Muscle of leg (tissue), 11 donors: ENCODE results near the gene TCERG1L. TPM values are rescaled to one million over a fixed set of nuclear protein-coding genes. Genes with fewer than 3 reads are reported as not detected.

Source experiments
- DNase-seq: peaks from one replicate; pipeline ENCODE4 v3.0.0; 2013
- H3K27ac ChIP-seq: one replicate; pipeline ENCODE4 v1.5.1; 2013; ENCODE audit warnings: mild to moderate bottlenecking, low read length, control low read depth
- H3K27me3 ChIP-seq: one replicate; pipeline ENCODE4 v1.6.1; 2013; ENCODE audit warnings: low read length; ENCODE audit not compliant: control insufficient read depth, insufficient read depth
- H3K36me3 ChIP-seq: one replicate; pipeline ENCODE4 v1.6.1; 2013; ENCODE audit warnings: low read length; ENCODE audit not compliant: control insufficient read depth, insufficient read depth
- H3K4me1 ChIP-seq: one replicate; pipeline ENCODE4 v1.6.1; 2013; ENCODE audit warnings: low read length; ENCODE audit not compliant: control insufficient read depth, insufficient read depth
- H3K4me3 ChIP-seq: one replicate; pipeline ENCODE4 v1.5.1; 2013; ENCODE audit warnings: low read length, control low read depth
- H3K9me3 ChIP-seq: replicated peaks from 2 replicates; pipeline ENCODE4 v1.6.1; 2013; ENCODE audit warnings: low read depth, low read length; ENCODE audit not compliant: control insufficient read depth
- WGBS: methylation state at CpG from one replicate; pipeline ENCODE4 v1.1.5; 2013; ENCODE audit warnings: missing lambda C conversion rate; ENCODE audit not compliant: insufficient coverage; 5-methylcytosine and 5-hydroxymethylcytosine counted together
- polyA plus RNA-seq, 8 donors: library from polyadenylated mRNA; unstranded; fragments of 120-200 nt; gene quantifications; one replicate each; pipeline versions ENCODE4 v1.2.1 to v1.2.3, GENCODE V29; 2013; ENCODE audit warnings: inconsistent platforms in 1 of 8, low replicate concordance in 1 of 8; ENCODE audit not compliant: insufficient read length in 8 of 8, insufficient read depth in 1 of 8
- total RNA-seq: library from RNA; stranded (reverse); fragments of 120-200 nt; gene quantifications from one replicate; pipeline ENCODE4 v1.2.4, GENCODE V29; 2013

The TCERG1L gene
- total and polyA plus RNA-seq, 9 donors = 0.04 to 1.1 (median 0.15) TPM

- WGBS = 75% methylated on average over 3 of the region's 6 CpGs
- H3K4me1 ChIP-seq = peaks cover 39% of the 10 kb centered on the region
Measured at GRCh38 chr10:131129544-131129943, 182.0 kb downstream of the TCERG1L start.

GRCh38 chr10:131128731-131129130, 182.8 kb downstream of the TCERG1L start:
- H3K4me3 ChIP-seq = no peak overlapping the region

More at GRCh38 chr10:131129544-131129943, 182.0 kb downstream of the TCERG1L start:
- no peak overlapping the region for H3K4me3 ChIP-seq
- peaks cover 1% of the 10 kb centered on the region for H3K27me3 ChIP-seq
- H3K9me3 ChIP-seq = no peaks in the 10 kb centered on the region
- no peaks in the 10 kb centered on the region for H3K36me3 ChIP-seq
- H3K27ac ChIP-seq = no peak overlapping the region
- DNase-seq = no peak

GRCh38 chr10:131127610-131128009, 183.9 kb downstream of the TCERG1L start:
- Histone ChIP-seq H3K36me3 (no peaks in the 10 kb centered on the region), H3K9me3 (no peaks in the 10 kb centered on the region), H3K27me3 (peaks cover 3% of the 10 kb centered on the region), H3K27ac (no peak overlapping the region), H3K4me3 (no peak overlapping the region), H3K4me1 (peaks cover 32% of the 10 kb centered on the region)
- DNase-seq = no peak
- WGBS = 76% methylated on average over 7 of the region's 8 CpGs

More at GRCh38 chr10:131128731-131129130, 182.8 kb downstream of the TCERG1L start:
- DNase-seq = no peak
- no peaks in the 10 kb centered on the region for H3K36me3 ChIP-seq
- H3K9me3 ChIP-seq = no peaks in the 10 kb centered on the region
- peaks cover 39% of the 10 kb centered on the region for H3K4me1 ChIP-seq
- peaks cover 3% of the 10 kb centered on the region for H3K27me3 ChIP-seq
- H3K27ac ChIP-seq = no peak overlapping the region
- 78% methylated on average over 4 of the region's 8 CpGs for WGBS

- Histone ChIP-seq H3K27me3 (peaks cover 3% of the 10 kb centered on the region), H3K9me3 (peaks cover 2% of the 10 kb centered on the region)
- 70% methylated on average over 6 of the region's 9 CpGs for WGBS
Measured at GRCh38 chr10:131127138-131127589, 184.4 kb downstream of the TCERG1L start.

GRCh38 chr10:131126321-131127137, 185.0 kb downstream of the TCERG1L start:
- Histone ChIP-seq H3K27ac (no peak overlapping the region), H3K9me3 (peaks cover 2% of the 10 kb centered on the region), H3K4me3 (no peak overlapping the region), H3K36me3 (no peaks in the 10 kb centered on the region), H3K27me3 (peaks cover 3% of the 10 kb centered on the region), H3K4me1 (peaks cover 21% of the 10 kb centered on the region)
- WGBS = 41% methylated on average over 10 of the region's 14 CpGs
- DNase-seq = no peak

More at GRCh38 chr10:131127138-131127589, 184.4 kb downstream of the TCERG1L start:
- Histone ChIP-seq H3K4me3 (no peak overlapping the region), H3K36me3 (no peaks in the 10 kb centered on the region), H3K27ac (no peak overlapping the region), H3K4me1 (peaks cover 28% of the 10 kb centered on the region)
- DNase-seq = no peak

GRCh38 chr10:131125511-131126225, 185.9 kb downstream of the TCERG1L start:
- Histone ChIP-seq H3K4me3 (no peak overlapping the region), H3K27me3 (peaks cover 3% of the 10 kb centered on the region), H3K4me1 (peaks cover 16% of the 10 kb centered on the region), H3K9me3 (peaks cover 2% of the 10 kb centered on the region), H3K27ac (no peak overlapping the region), H3K36me3 (no peaks in the 10 kb centered on the region)
- WGBS = 73% methylated on average over 10 of the region's 10 CpGs
- no peak for DNase-seq

GRCh38 chr10:131124945-131125344, 186.6 kb downstream of the TCERG1L start:
- H3K27ac ChIP-seq = no peak overlapping the region
- peaks cover 16% of the 10 kb centered on the region for H3K4me1 ChIP-seq
- H3K36me3 ChIP-seq = no peaks in the 10 kb centered on the region
- no peak overlapping the region for H3K4me3 ChIP-seq
- no peak for DNase-seq
- H3K9me3 ChIP-seq = peaks cover 2% of the 10 kb centered on the region
- peaks cover 6% of the 10 kb centered on the region for H3K27me3 ChIP-seq

- Histone ChIP-seq H3K4me1 (peaks cover 19% of the 10 kb centered on the region), H3K9me3 (peaks cover 2% of the 10 kb centered on the region), H3K4me3 (no peak overlapping the region), H3K36me3 (no peaks in the 10 kb centered on the region), H3K27me3 (peaks cover 6% of the 10 kb centered on the region), H3K27ac (no peak overlapping the region)
- WGBS = 89% methylated on average over 11 of the region's 11 CpGs
- no peak for DNase-seq
Measured at GRCh38 chr10:131123496-131123895, 188.0 kb downstream of the TCERG1L start.

- peaks cover 2% of the 10 kb centered on the region for H3K9me3 ChIP-seq
- WGBS = 72% methylated on average over 11 of the region's 11 CpGs
- H3K27me3 ChIP-seq = peaks cover 6% of the 10 kb centered on the region
- no peak overlapping the region for H3K4me3 ChIP-seq
- H3K4me1 ChIP-seq = peaks cover 10% of the 10 kb centered on the region
- no peak for DNase-seq
- no peak overlapping the region for H3K27ac ChIP-seq
- H3K36me3 ChIP-seq = no peaks in the 10 kb centered on the region
Measured at GRCh38 chr10:131121511-131122035, 189.9 kb downstream of the TCERG1L start.
